Measurements from ENCODE around the gene PRDM13.

- TF ChIP-seq CTCF (IDR thresholded peaks at IDR 0.05; ENCODE audit: control extremely low read depth in 1 of 3, insufficient read depth in 1 of 3, low read depth in 1 of 3, low read length in 3 of 3) (no peak), NRF1 (IDR thresholded peaks at IDR 0.05; ENCODE audit: low read depth, low read length) (no peak), MAX (IDR thresholded peaks at IDR 0.05) (no peak), JUN (IDR thresholded peaks at IDR 0.05; ENCODE audit: low read depth, low read length) (no peak), SIN3A (conservative IDR thresholded peaks at IDR 0.05 in 1 of 2, IDR thresholded peaks at IDR 0.05 in 1 of 2; ENCODE audit: low read depth in 1 of 2, low read length in 2 of 2) (no peak), YY1 (IDR thresholded peaks at IDR 0.05; ENCODE audit: low read depth, low read length) (no peak), POLR2A (IDR thresholded peaks at IDR 0.05; ENCODE audit: control extremely low read depth in 1 of 2, low read depth in 2 of 2, low read length in 2 of 2) (no peak), GABPA (IDR thresholded peaks at IDR 0.05; ENCODE audit: borderline replicate concordance, insufficient read depth, low read length) (no peak), TBP (IDR thresholded peaks at IDR 0.05; ENCODE audit: low read depth, low read length) (no peak), RAD21 (IDR thresholded peaks at IDR 0.05 in 1 of 2, conservative IDR thresholded peaks at IDR 0.05 in 1 of 2; ENCODE audit: low read depth in 2 of 2, low read length in 2 of 2) (no peak), EZH2 (IDR thresholded peaks at IDR 0.05; ENCODE audit: low read depth, low read length, severe bottlenecking) (peak; percentile 77), RFX5 (IDR thresholded peaks at IDR 0.05; ENCODE audit: borderline replicate concordance, low read depth, low read length) (no peak), JUND (IDR thresholded peaks at IDR 0.05; ENCODE audit: low read length) (no peak), SRF (IDR thresholded peaks at IDR 0.05; ENCODE audit: low read depth, low read length) (no peak)
Observed at GRCh38 chr6:99589907-99590493, 16.6 kb upstream of the PRDM13 start.
